Esophagus muscularis mucosa (tissue), 4 donors: ENCODE measurements around the gene TROAP. TPM values are rescaled to one million over a fixed set of nuclear protein-coding genes. Genes with fewer than 3 reads are reported as not detected.

ENCODE experiments used
- DNase-seq: peaks from one replicate; pipeline ENCODE4 v3.0.0-alpha.2; 2017; ENCODE audit errors: extremely low spot score
- H3K27ac ChIP-seq, 4 donors: fragments of 200-600 bp; sonication (generic); replicated peaks in 1 of 4; 1 replicate in 3 of 4; 2 replicates in 1 of 4; pipeline ENCODE4 v1.5.1; 2016 to 2019; ENCODE audit warnings: mild to moderate bottlenecking in 1 of 4
- H3K27me3 ChIP-seq, 4 donors: fragments of 200-600 bp; sonication (generic); one replicate each; pipeline versions ENCODE4 v1.5.1 to v1.6.0; 2016 to 2019
- H3K36me3 ChIP-seq, 4 donors: fragments of 200-600 bp; sonication (generic); one replicate each; pipeline ENCODE4 v1.5.1; 2016 to 2019
- H3K4me1 ChIP-seq, 4 donors: fragments of 200-600 bp; sonication (generic); one replicate each; pipeline ENCODE4 v1.5.1; 2016 to 2019
- H3K4me3 ChIP-seq, 4 donors: fragments of 200-600 bp; sonication (generic); 1 replicate in 2 of 4; 2 replicates in 2 of 4; pipeline ENCODE4 v1.5.1; 2016 to 2019; ENCODE audit warnings: mild to moderate bottlenecking in 4 of 4, moderate library complexity in 1 of 4
- H3K9me3 ChIP-seq, 4 donors: fragments of 200-600 bp; sonication (generic); 1 replicate in 3 of 4; 2 replicates in 1 of 4; pipeline ENCODE4 v1.5.1; 2016 to 2019
- EP300 ChIP-seq: sonication (generic); formaldehyde crosslinking; IDR thresholded peaks from one replicate; pipeline ENCODE4 v1.6.1; 2017; ENCODE audit warnings: antibody characterized with exemption
- POLR2A ChIP-seq: fragments of 450-650 bp; IDR thresholded peaks from one replicate; pipeline ENCODE4 v1.6.1; 2017; ENCODE audit warnings: antibody characterized with exemption, moderate library complexity, mild to moderate bottlenecking, low read depth
- POLR2AphosphoS5 ChIP-seq, 2 donors: sonication (generic); formaldehyde crosslinking; IDR thresholded peaks; one replicate each; pipeline ENCODE4 v1.6.1; 2017; ENCODE audit warnings: antibody characterized with exemption in 2 of 2
- WGBS: methylation state at CpG from one replicate; pipeline ENCODE4 v1.1.5; 2018; 5-methylcytosine and 5-hydroxymethylcytosine counted together
- intact Hi-C: fragments of 100-400 bp; cut with DNase I; formaldehyde crosslinking; loops from one replicate; pipeline ENCODE4 v1.15.1; 2023
- total RNA-seq, 4 donors: library from RNA; depleted of rRNA; stranded (reverse); fragments of >200 nt; gene quantifications; one replicate each; pipeline versions ENCODE4 v1.1.0 to v1.2.1, GENCODE V29; 2016
- TF ChIP-seq, protein P1 (sequence below), 3 experiments: fragments of 200-600 bp in 2 of 3; fragments of 450-650 bp in 1 of 3; sonication (generic) in 2 of 3; IDR thresholded peaks; one replicate each; pipeline ENCODE4 v1.5.1; 2017 to 2019; ENCODE audit warnings: antibody characterized with exemption in 3 of 3, mild to moderate bottlenecking in 2 of 3, moderate library complexity in 1 of 3

TROAP gene
- total RNA-seq, 4 donors from 2014 or later, result 0.26 to 0.80 TPM; not detected in 2

DNA sequence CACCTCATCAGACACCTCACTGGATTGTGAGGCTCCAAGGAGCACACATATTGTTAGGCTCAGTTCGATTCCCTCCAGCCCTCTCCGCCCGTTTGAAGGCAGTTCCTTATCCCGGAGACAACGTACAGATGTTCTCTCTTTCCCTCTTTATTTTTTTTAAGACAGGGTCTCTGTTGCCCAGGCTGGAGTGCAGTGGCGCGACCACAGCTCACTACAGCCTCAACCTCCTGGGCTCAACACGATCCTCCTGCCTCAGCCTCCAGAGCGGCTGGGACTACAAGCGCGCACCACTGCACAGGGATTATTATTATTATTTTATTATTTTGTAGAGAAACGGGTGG is 718 bp upstream of the TROAP start:
- 39% methylated on average over 12 of the region's 12 CpGs for WGBS
- TF ChIP-seq POLR2AphosphoS5 (IDR thresholded peaks at IDR 0.05) (no peak), POLR2A (no peak), EP300 (no peak)
- TF ChIP-seq, protein P1, sequence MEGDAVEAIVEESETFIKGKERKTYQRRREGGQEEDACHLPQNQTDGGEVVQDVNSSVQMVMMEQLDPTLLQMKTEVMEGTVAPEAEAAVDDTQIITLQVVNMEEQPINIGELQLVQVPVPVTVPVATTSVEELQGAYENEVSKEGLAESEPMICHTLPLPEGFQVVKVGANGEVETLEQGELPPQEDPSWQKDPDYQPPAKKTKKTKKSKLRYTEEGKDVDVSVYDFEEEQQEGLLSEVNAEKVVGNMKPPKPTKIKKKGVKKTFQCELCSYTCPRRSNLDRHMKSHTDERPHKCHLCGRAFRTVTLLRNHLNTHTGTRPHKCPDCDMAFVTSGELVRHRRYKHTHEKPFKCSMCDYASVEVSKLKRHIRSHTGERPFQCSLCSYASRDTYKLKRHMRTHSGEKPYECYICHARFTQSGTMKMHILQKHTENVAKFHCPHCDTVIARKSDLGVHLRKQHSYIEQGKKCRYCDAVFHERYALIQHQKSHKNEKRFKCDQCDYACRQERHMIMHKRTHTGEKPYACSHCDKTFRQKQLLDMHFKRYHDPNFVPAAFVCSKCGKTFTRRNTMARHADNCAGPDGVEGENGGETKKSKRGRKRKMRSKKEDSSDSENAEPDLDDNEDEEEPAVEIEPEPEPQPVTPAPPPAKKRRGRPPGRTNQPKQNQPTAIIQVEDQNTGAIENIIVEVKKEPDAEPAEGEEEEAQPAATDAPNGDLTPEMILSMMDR (IDR thresholded peaks at IDR 0.05), result no peak
- no peaks in the 10 kb centered on the region for H3K36me3 ChIP-seq
- H3K9me3 ChIP-seq, result no peaks in the 10 kb centered on the region
- intact Hi-C loops, result no loop called here
- H3K27me3 ChIP-seq, result no peaks in the 10 kb centered on the region
- H3K4me3 ChIP-seq, result peak overlapping the region; percentile 59 to 77 (median 68)
- peak overlapping the region; percentile 67 to 79 (median 73) for H3K27ac ChIP-seq
- no peak for DNase-seq
- peaks cover 12 to 19% (median 14%) of the 10 kb centered on the region in 4 donors for H3K4me1 ChIP-seq

GRCh38 chr12:49323524-49324097 is 556 bp downstream of the TROAP start:
- no peaks in the 10 kb centered on the region for H3K27me3 ChIP-seq
- no peak for DNase-seq
- intact Hi-C loops, result no loop called here
- no peaks in the 10 kb centered on the region for H3K9me3 ChIP-seq
- H3K4me3 ChIP-seq, result peak overlapping the region; percentile 59 to 77 (median 68)
- WGBS, result 6% methylated on average over 19 of the region's 19 CpGs
- TF ChIP-seq, protein P1 (IDR thresholded peaks at IDR 0.05), result no peak
- no peak for TF ChIP-seq POLR2A
- TF ChIP-seq POLR2AphosphoS5 (IDR thresholded peaks at IDR 0.05), result no peak
- peaks cover 12 to 19% (median 14%) of the 10 kb centered on the region in 4 donors for H3K4me1 ChIP-seq
- H3K36me3 ChIP-seq, result no peaks in the 10 kb centered on the region
- no peak overlapping the region for H3K27ac ChIP-seq

DNA sequence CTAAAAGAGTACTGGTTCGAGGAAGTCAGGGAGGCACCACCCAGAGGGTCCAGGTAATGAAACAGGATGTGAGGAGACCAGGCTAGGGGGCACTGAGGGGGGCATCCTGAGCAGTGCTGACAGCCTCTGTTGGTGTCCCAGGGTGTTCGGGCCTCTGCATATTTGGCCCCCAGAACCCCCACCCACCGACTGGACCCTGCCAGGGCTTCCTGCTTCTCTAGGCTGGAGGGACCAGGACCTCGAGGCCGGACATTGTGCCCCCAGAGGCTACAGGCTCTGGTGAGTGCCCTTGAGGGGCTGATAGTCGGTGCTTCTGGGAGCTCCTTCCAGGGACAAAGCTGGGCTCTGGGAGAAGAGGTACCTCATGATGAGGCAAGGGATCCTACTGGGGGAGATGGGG is 2.6 kb downstream of the TROAP start:
- no peak overlapping the region for H3K4me3 ChIP-seq
- peaks cover 12 to 19% (median 14%) of the 10 kb centered on the region in 4 donors for H3K4me1 ChIP-seq
- no peak overlapping the region for H3K27ac ChIP-seq
- no peaks in the 10 kb centered on the region for H3K9me3 ChIP-seq
- WGBS, result 89% methylated on average over 5 of the region's 6 CpGs
- no peak for TF ChIP-seq POLR2A
- no peak for TF ChIP-seq POLR2AphosphoS5 (IDR thresholded peaks at IDR 0.05)
- TF ChIP-seq EP300, result no peak
- TF ChIP-seq, protein P1 (IDR thresholded peaks at IDR 0.05), result no peak
- intact Hi-C loops, result no loop called here
- H3K27me3 ChIP-seq, result peaks cover 0 to 17% (median under 1%) of the 10 kb centered on the region in 4 donors
- no peaks in the 10 kb centered on the region for H3K36me3 ChIP-seq
- no peak for DNase-seq

DNA sequence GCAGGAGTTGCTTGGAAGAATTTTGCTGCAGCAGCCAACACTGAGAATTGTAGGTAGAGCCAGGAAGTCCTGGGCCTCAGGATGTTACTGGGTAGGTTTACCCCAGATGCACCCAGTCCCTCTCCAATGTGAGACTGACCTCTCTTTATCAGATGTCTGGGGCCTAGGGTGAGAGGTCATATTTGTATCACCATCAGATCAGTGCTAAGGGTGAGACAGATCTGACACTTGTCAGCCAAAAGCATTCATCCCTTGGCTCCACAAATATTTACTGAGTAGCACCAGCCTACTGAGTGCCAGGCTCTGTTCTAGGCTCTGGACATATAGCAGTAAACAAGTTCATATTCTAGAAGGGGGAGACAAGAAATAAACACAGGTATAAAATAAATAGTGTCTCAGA is 4.3 kb downstream of the TROAP start:
- peaks cover 15 to 21% (median 16%) of the 10 kb centered on the region in 4 donors for H3K4me1 ChIP-seq
- intact Hi-C loops, result no loop called here
- H3K27ac ChIP-seq, result no peak overlapping the region
- no peak for TF ChIP-seq POLR2AphosphoS5 (IDR thresholded peaks at IDR 0.05)
- no peak for TF ChIP-seq POLR2A
- TF ChIP-seq, protein P1 (IDR thresholded peaks at IDR 0.05), result no peak
- no peak for TF ChIP-seq EP300
- H3K9me3 ChIP-seq, result no peaks in the 10 kb centered on the region
- H3K36me3 ChIP-seq, result no peaks in the 10 kb centered on the region
- peaks cover 0 to 35% (median 2%) of the 10 kb centered on the region in 4 donors for H3K27me3 ChIP-seq
- no peak overlapping the region for H3K4me3 ChIP-seq
- no peak for DNase-seq

GRCh38 chr12:49327887-49328286 is 4.8 kb downstream of the TROAP start:
- Histone ChIP-seq H3K27me3 (peaks cover 0 to 40% (median 7%) of the 10 kb centered on the region in 4 donors), H3K36me3 (no peaks in the 10 kb centered on the region), H3K27ac (no peak overlapping the region), H3K4me3 (no peak overlapping the region), H3K4me1 (peaks cover 13 to 23% (median 16%) of the 10 kb centered on the region in 4 donors), H3K9me3 (no peaks in the 10 kb centered on the region)
- intact Hi-C loops, result no loop called here
- WGBS, result 94% methylated on average over 2 of the region's 2 CpGs
- DNase-seq, result no peak
- TF ChIP-seq, protein P1 (IDR thresholded peaks at IDR 0.05), result no peak
- TF ChIP-seq EP300 (no peak), POLR2A (no peak), POLR2AphosphoS5 (IDR thresholded peaks at IDR 0.05) (no peak)
